ENCODE measurements around the gene SLC37A3. TPM values are rescaled to one million over a fixed set of nuclear protein-coding genes. Genes with fewer than 3 reads are reported as not detected.

Gene SLC37A3
- polyA plus RNA-seq, 2 of the 4 experiments (the other 2 are of a cell fraction): 26.9 to 53.2 TPM

GRCh38 chr7:140391634-140392033, 6.7 kb downstream of the SLC37A3 start:
- TF ChIP-seq EHMT2 (IDR thresholded peaks at IDR 0.05; ENCODE audit: low read depth): no peak
- no peak for TF ChIP-seq BCL3 (IDR thresholded peaks at IDR 0.05)
- no peak for TF ChIP-seq JUN (IDR thresholded peaks at IDR 0.05)
- TF ChIP-seq HOXB13 (CRISPR knock-in tag; IDR thresholded peaks at IDR 0.05; ENCODE audit: low read depth): no peak
- no peak for TF ChIP-seq ZC3H11A (IDR thresholded peaks at IDR 0.05)
- TF ChIP-seq GATA3 (IDR thresholded peaks at IDR 0.05; ENCODE audit: borderline replicate concordance): no peak
- TF ChIP-seq, protein P1, sequence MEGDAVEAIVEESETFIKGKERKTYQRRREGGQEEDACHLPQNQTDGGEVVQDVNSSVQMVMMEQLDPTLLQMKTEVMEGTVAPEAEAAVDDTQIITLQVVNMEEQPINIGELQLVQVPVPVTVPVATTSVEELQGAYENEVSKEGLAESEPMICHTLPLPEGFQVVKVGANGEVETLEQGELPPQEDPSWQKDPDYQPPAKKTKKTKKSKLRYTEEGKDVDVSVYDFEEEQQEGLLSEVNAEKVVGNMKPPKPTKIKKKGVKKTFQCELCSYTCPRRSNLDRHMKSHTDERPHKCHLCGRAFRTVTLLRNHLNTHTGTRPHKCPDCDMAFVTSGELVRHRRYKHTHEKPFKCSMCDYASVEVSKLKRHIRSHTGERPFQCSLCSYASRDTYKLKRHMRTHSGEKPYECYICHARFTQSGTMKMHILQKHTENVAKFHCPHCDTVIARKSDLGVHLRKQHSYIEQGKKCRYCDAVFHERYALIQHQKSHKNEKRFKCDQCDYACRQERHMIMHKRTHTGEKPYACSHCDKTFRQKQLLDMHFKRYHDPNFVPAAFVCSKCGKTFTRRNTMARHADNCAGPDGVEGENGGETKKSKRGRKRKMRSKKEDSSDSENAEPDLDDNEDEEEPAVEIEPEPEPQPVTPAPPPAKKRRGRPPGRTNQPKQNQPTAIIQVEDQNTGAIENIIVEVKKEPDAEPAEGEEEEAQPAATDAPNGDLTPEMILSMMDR (IDR thresholded peaks at IDR 0.05): no peak
- no peak for TF ChIP-seq NFE2L2 (conservative IDR thresholded peaks at IDR 0.05; ENCODE audit: low read length)
- TF ChIP-seq CBX2 (IDR thresholded peaks at IDR 0.05; ENCODE audit: borderline replicate concordance, low read depth): no peak
- no peak for TF ChIP-seq EHF (CRISPR knock-in tag; IDR thresholded peaks at IDR 0.05)
- TF ChIP-seq HEYL (CRISPR knock-in tag; IDR thresholded peaks at IDR 0.05): no peak
- no peak for TF ChIP-seq ZFP36 (IDR thresholded peaks at IDR 0.05; ENCODE audit: borderline replicate concordance, partially characterized antibody)
- no peak for TF ChIP-seq HES2 (IDR thresholded peaks at IDR 0.05)
- no peak for TF ChIP-seq RCOR1 (IDR thresholded peaks at IDR 0.05; ENCODE audit: low read depth, low read length)
- TF ChIP-seq HDAC2 (IDR thresholded peaks at IDR 0.05): no peak
- TF ChIP-seq CBX8 (IDR thresholded peaks at IDR 0.05): no peak
- no peak for TF ChIP-seq FOXS1 (CRISPR knock-in tag; IDR thresholded peaks at IDR 0.05)
- TF ChIP-seq ZSCAN20 (CRISPR knock-in tag; IDR thresholded peaks at IDR 0.05): no peak
- TF ChIP-seq JUNB (IDR thresholded peaks at IDR 0.05): no peak
- Histone ChIP-seq H3K4me3 (no peak overlapping the region), H3K27ac (no peak overlapping the region), H3K4me2 (no peak overlapping the region), H3K9me3 (no peaks in the 10 kb centered on the region), H3K4me1 (peaks cover 5% of the 10 kb centered on the region; the same call in 2 of the 3 replicates)
- ChIA-PET POLR2A (no interaction called here), CTCF (interaction anchor here (0.6 to 1.3 kb wide), 2 partner anchors 12 to 116 kb away, joined by 3 read pairs; no protein-coding TSS in a partner anchor)
- 65% methylated on average over 1 of the region's 1 CpG for WGBS (ENCODE audit: missing lambda C conversion rate)
- DNase-seq (ENCODE audit: low read depth in 1 of 2, low spot score in 1 of 2) (no peak), ATAC-seq (no peak), FAIRE-seq (no peak)

- ATAC-seq: no peak
- FAIRE-seq: no peak
- no peaks in the 10 kb centered on the region for H3K9me3 ChIP-seq
- H3K4me1 ChIP-seq: no peaks in the 10 kb centered on the region
- DNase-seq (ENCODE audit: low read depth in 1 of 2, low spot score in 1 of 2): no peak
- no peak for TF ChIP-seq SREBF2 (IDR thresholded peaks at IDR 0.05)
- TF ChIP-seq, protein P2, sequence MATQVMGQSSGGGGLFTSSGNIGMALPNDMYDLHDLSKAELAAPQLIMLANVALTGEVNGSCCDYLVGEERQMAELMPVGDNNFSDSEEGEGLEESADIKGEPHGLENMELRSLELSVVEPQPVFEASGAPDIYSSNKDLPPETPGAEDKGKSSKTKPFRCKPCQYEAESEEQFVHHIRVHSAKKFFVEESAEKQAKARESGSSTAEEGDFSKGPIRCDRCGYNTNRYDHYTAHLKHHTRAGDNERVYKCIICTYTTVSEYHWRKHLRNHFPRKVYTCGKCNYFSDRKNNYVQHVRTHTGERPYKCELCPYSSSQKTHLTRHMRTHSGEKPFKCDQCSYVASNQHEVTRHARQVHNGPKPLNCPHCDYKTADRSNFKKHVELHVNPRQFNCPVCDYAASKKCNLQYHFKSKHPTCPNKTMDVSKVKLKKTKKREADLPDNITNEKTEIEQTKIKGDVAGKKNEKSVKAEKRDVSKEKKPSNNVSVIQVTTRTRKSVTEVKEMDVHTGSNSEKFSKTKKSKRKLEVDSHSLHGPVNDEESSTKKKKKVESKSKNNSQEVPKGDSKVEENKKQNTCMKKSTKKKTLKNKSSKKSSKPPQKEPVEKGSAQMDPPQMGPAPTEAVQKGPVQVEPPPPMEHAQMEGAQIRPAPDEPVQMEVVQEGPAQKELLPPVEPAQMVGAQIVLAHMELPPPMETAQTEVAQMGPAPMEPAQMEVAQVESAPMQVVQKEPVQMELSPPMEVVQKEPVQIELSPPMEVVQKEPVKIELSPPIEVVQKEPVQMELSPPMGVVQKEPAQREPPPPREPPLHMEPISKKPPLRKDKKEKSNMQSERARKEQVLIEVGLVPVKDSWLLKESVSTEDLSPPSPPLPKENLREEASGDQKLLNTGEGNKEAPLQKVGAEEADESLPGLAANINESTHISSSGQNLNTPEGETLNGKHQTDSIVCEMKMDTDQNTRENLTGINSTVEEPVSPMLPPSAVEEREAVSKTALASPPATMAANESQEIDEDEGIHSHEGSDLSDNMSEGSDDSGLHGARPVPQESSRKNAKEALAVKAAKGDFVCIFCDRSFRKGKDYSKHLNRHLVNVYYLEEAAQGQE (IDR thresholded peaks at IDR 0.05): no peak
- no peak for TF ChIP-seq ELK1 (IDR thresholded peaks at IDR 0.05; ENCODE audit: low read depth, low read length)
- no peak for TF ChIP-seq ZNF302 (CRISPR knock-in tag; IDR thresholded peaks at IDR 0.05)
- TF ChIP-seq MYC (IDR thresholded peaks at IDR 0.05; ENCODE audit: borderline replicate concordance, low read length): no peak
- TF ChIP-seq HOXA7 (CRISPR knock-in tag; IDR thresholded peaks at IDR 0.05): no peak
- no peak for TF ChIP-seq NR3C1 (IDR thresholded peaks at IDR 0.05)
- no peak for TF ChIP-seq RFX5 (IDR thresholded peaks at IDR 0.05)
- TF ChIP-seq ZSCAN20 (CRISPR knock-in tag; IDR thresholded peaks at IDR 0.05): no peak
- TF ChIP-seq EHMT2 (IDR thresholded peaks at IDR 0.05; ENCODE audit: low read depth): no peak
- TF ChIP-seq SMC3 (IDR thresholded peaks at IDR 0.05): no peak
- ChIA-PET POLR2A (no interaction called here), CTCF (interaction anchor here (1.2 to 1.3 kb wide), 2 partner anchors 11 to 28 kb away, joined by 3 read pairs; no protein-coding TSS in a partner anchor)
- no peak overlapping the region for H3K4me2 ChIP-seq
- no peak overlapping the region for H3K4me3 ChIP-seq
- 97% methylated on average over 8 of the region's 8 CpGs for WGBS (ENCODE audit: missing lambda C conversion rate)
- H3K27ac ChIP-seq: no peak overlapping the region
Observed at GRCh38 chr7:140390466-140391190, 7.7 kb downstream of the SLC37A3 start.
